Natural killer cell (primary cell): ENCODE data around the gene HYAL1. TPM values are rescaled to one million over a fixed set of nuclear protein-coding genes. Genes with fewer than 3 reads are reported as not detected.
A peak's percentile ranks its signal among the peaks of the same experiment; 100 is the strongest.
"Not testable (repeated sequence)": the region's sequence is repeated elsewhere in the genome, so short reads cannot be mapped to it uniquely, and the experiment has no call there.

ENCODE experiments used
- ATAC-seq, 3 donors: fragments of 150-1000 bp in 2 of 3; fragments of 200-7000 bp in 1 of 3; cut with Tn5 transposase; 1 replicate in 1 of 3; 2 replicates in 2 of 3; pipeline ENCODE4 v1.10.0; 2021; ENCODE audit warnings: mild to moderate bottlenecking in 2 of 3, moderate library complexity in 2 of 3
- DNase-seq, 2 donors: peaks; one replicate each; pipeline versions ENCODE4 v3.0.0 to v3.0.0-alpha.2; 2013 to 2021; ENCODE audit warnings: mixed read lengths in 1 of 2
- H3K27ac ChIP-seq: one replicate; pipeline ENCODE4 v1.5.1; 2013; ENCODE audit warnings: mild to moderate bottlenecking, low read length
- H3K27me3 ChIP-seq: one replicate; pipeline ENCODE4 v1.6.1; 2013; ENCODE audit warnings: low read length; ENCODE audit not compliant: control insufficient read depth, insufficient read depth
- H3K36me3 ChIP-seq: one replicate; pipeline ENCODE4 v1.6.1; 2013; ENCODE audit warnings: low read length; ENCODE audit not compliant: control insufficient read depth, insufficient read depth
- H3K4me1 ChIP-seq: one replicate; pipeline ENCODE4 v1.6.1; 2013; ENCODE audit warnings: low read length; ENCODE audit not compliant: control insufficient read depth, insufficient read depth
- H3K4me3 ChIP-seq: one replicate; pipeline ENCODE4 v1.5.1; 2013; ENCODE audit warnings: low read length
- H3K9me3 ChIP-seq: one replicate; pipeline ENCODE4 v1.6.1; 2013; ENCODE audit warnings: low read length; ENCODE audit not compliant: control insufficient read depth, insufficient read depth
- H3K27ac Mint-ChIP-seq, 2 donors: one replicate each; pipeline ENCODE4 v1.8.0; 2022; ENCODE audit warnings: mild to moderate bottlenecking in 2 of 2, mixed read lengths in 2 of 2, moderate library complexity in 1 of 2
- H3K27me3 Mint-ChIP-seq, 2 donors: one replicate each; pipeline ENCODE4 v1.8.0; 2022; ENCODE audit warnings: low read depth in 2 of 2, mixed read lengths in 2 of 2
- H3K36me3 Mint-ChIP-seq: one replicate; pipeline ENCODE4 v1.8.0; 2022; ENCODE audit warnings: mixed read lengths
- H3K4me1 Mint-ChIP-seq, 2 donors: one replicate each; pipeline ENCODE4 v1.8.0; 2022; ENCODE audit warnings: mixed read lengths in 2 of 2
- H3K4me3 Mint-ChIP-seq: one replicate; pipeline ENCODE4 v1.8.0; 2022; ENCODE audit warnings: mild to moderate bottlenecking, moderate library complexity, mixed read lengths
- H3K9me3 Mint-ChIP-seq, 2 donors: one replicate each; pipeline ENCODE4 v1.8.0; 2022; ENCODE audit warnings: mixed read lengths in 2 of 2
- CTCF ChIP-seq: fragments of 200-600 bp; IDR thresholded peaks from one replicate; pipeline ENCODE4 v1.8.0; 2022; ENCODE audit warnings: antibody characterized with exemption
- WGBS: methylation state at CpG from one replicate; pipeline ENCODE4 v1.1.7; 2013; ENCODE audit warnings: missing lambda C conversion rate; ENCODE audit not compliant: insufficient coverage; 5-methylcytosine and 5-hydroxymethylcytosine counted together
- intact Hi-C: fragments of 100-400 bp; cut with micrococcal nuclease; formaldehyde crosslinking; loops from one replicate; pipeline ENCODE4 v1.14.2; 2022
- total RNA-seq, 4 donors: library from RNA; stranded (reverse); fragments of 120-200 nt in 1 of 4; gene quantifications; one replicate each; pipeline versions ENCODE4 v1.2.3 to v1.2.4, GENCODE V29; 2013 to 2022

Gene HYAL1
- total RNA-seq, 3 donors from 2014 or later (not counting 1 experiment from before 2014, with no cell fraction given) = 0.82 to 1.2 TPM; not detected in 1

DNA sequence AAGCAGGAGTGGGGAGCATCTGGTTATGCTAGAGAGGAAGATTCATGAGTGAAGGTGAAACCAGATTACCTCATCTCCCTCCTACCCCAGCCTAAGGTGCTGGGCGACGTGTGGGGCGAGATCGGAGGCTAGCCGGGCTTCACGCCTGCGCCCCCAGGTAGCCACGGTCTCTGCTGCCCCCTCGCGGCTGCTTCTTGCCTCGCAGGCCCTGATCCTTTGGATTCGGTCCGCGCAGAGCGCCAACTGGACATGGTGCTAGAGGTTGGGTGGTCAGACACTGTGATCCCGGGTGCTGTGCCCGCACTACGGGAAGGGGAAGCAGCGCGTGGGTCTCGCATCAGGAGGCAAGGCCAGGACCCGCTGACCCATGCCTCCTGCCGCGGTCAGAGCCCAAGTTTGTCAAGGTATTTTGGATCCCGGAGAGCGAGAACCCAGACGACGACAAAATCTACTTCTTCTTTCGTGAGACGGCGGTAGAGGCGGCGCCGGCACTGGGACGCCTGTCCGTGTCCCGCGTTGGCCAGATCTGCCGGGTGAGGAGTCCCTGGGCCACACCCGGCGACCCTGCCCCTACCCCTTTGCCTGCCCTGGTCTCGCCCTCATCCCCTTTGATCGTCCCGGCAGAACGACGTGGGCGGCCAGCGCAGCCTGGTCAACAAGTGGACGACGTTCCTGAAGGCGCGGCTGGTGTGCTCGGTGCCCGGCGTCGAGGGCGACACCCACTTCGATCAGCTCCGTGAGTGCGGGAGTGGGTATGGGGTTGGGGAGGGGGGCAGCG is 30.3 kb downstream of the HYAL1 start:
- 5% methylated on average over 61 of the region's 61 CpGs for WGBS
- no peak overlapping the region for H3K4me3 ChIP-seq
- peak; percentile 96 for TF ChIP-seq CTCF
- Mint-ChIP-seq H3K27me3 (peaks cover 13 to 35% of the 10 kb centered on the region in 2 donors), H3K9me3 (no peaks in the 10 kb centered on the region), H3K4me1 (peaks cover 11 to 32% of the 10 kb centered on the region in 2 donors), H3K27ac (peak overlapping the region; percentile 67 to 82), H3K36me3 (no peaks in the 10 kb centered on the region), H3K4me3 (peak overlapping the region; percentile 70)
- intact Hi-C loops = loop anchor here (1.0 to 5.0 kb wide), 4 partner anchors 27 to 154 kb away; no protein-coding TSS in a partner anchor
- no peak overlapping the region for H3K27ac ChIP-seq
- peaks cover 33% of the 10 kb centered on the region for H3K4me1 ChIP-seq
- H3K27me3 ChIP-seq = peaks cover 38% of the 10 kb centered on the region
- ATAC-seq (peak; percentile 90 to 94 (median 93)), DNase-seq (peak; percentile 89 to 91)
- H3K9me3 ChIP-seq = no peaks in the 10 kb centered on the region
- H3K36me3 ChIP-seq = no peaks in the 10 kb centered on the region

DNA sequence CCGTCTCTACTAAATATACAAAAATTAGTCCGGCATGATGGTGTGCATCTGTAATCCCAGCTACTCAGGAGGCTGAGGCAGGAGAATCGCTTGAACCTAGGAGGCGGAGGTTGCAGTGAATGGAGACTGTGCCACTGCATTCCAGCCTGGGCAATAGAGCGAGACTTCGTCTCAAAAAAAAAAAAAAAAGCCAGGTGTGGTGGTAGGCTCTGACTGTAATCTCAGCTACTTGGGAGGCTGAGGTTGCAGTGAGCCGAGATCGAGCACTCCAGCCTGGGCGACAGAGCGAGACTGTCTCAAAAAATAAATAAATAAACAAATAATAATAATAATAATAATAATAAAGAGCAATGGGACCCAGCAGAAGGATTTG is 30.9 kb downstream of the HYAL1 start:
- intact Hi-C loops = loop anchor here (5.0 kb wide), 2 partner anchors 150 to 155 kb away; no protein-coding TSS in a partner anchor
- H3K4me1 ChIP-seq = peaks cover 33% of the 10 kb centered on the region

GRCh38 chr3:50271314-50271936 is 31.9 kb downstream of the HYAL1 start:
- DNase-seq = no peak
- Mint-ChIP-seq H3K4me3 (no peak overlapping the region), H3K9me3 (no peaks in the 10 kb centered on the region), H3K4me1 (peaks cover 11 to 32% of the 10 kb centered on the region in 2 donors), H3K27me3 (peaks cover 13 to 24% of the 10 kb centered on the region in 2 donors), H3K27ac (no peak overlapping the region), H3K36me3 (no peaks in the 10 kb centered on the region)
- WGBS = 90% methylated on average over 10 of the region's 10 CpGs
- Histone ChIP-seq H3K4me3 (no peak overlapping the region), H3K9me3 (no peaks in the 10 kb centered on the region), H3K36me3 (no peaks in the 10 kb centered on the region), H3K4me1 (peaks cover 33% of the 10 kb centered on the region), H3K27me3 (peaks cover 34% of the 10 kb centered on the region), H3K27ac (no peak overlapping the region)
- no peak for TF ChIP-seq CTCF
- intact Hi-C loops = loop anchor here (5.0 kb wide), 2 partner anchors 149 to 156 kb away; no protein-coding TSS in a partner anchor
- no peak for ATAC-seq

More for the DNA sequence above, 30.9 kb downstream of the HYAL1 start:
- not testable (repeated sequence) for H3K9me3 Mint-ChIP-seq, H3K27ac ChIP-seq, H3K36me3 Mint-ChIP-seq, H3K36me3 ChIP-seq, H3K4me3 ChIP-seq, ATAC-seq, DNase-seq, H3K4me3 Mint-ChIP-seq, H3K9me3 ChIP-seq
- peak overlapping the region in 1 of 2 donors; percentile 82 for H3K27ac Mint-ChIP-seq
- H3K27me3 Mint-ChIP-seq = peaks cover 13 to 31% of the 10 kb centered on the region in 2 donors
- H3K27me3 ChIP-seq = peaks cover 41% of the 10 kb centered on the region
- peaks cover 11 to 32% of the 10 kb centered on the region in 2 donors for H3K4me1 Mint-ChIP-seq
- 92% methylated on average over 6 of the region's 10 CpGs for WGBS
